ENCODE data around the gene TMA7B. TPM values are rescaled to one million over a fixed set of nuclear protein-coding genes. Genes with fewer than 3 reads are reported as not detected.
"Not testable (repeated sequence)": the region's sequence is repeated elsewhere in the genome, so short reads cannot be mapped to it uniquely, and the experiment has no call there.

Gene TMA7B
- total and polyA plus RNA-seq, 9 donors = 0.04 to 0.12 (median 0.10) TPM; not detected in 6

DNA sequence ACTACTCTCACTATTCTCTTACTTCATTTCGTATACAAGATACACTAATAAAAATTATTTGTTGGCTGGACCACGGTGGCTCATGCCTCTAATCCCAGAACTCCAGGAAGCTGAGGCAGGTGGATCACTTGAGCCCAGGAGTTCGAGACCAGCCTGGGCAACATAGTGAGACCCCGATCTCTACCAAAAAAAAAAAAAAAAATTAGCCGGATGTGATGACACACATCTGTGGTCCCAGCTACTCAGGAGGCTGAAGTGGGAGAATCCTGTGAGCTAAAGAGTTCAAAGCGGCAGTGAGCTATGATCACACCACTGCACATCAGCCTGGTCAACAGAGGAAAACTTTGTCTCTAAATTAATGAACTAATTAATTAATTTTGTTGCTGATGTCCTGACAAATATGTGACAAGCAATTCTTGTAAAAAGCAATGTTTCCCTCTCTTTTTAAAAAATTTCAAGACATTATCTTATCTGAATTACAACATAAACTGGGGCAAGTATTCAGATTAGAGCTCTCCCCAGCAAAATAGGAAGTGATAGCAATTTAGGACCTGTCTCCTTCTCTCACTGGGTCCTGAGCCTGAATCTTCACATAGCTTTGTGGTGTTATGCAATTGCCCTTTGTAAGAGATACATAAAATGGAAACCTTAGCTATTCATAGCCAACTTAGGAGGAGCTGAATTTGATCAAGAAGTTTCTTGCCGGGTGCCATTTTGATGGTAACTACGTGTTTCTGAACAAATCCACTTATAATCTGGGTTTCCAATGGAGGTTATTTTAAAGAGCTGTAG lies 17.6 kb upstream of the TMA7B start:
- WGBS (ENCODE audit: insufficient coverage) = 78% methylated on average over 2 of the region's 8 CpGs
- DNase-seq = no peak
- Histone ChIP-seq H3K27me3 (ENCODE audit: control insufficient read depth, insufficient read depth, low read length) (peaks cover 8% of the 10 kb centered on the region), H3K36me3 (ENCODE audit: control insufficient read depth, insufficient read depth, low read length) (no peaks in the 10 kb centered on the region), H3K27ac (ENCODE audit: low read length) (no peak overlapping the region), H3K4me1 (ENCODE audit: control insufficient read depth, insufficient read depth, low read length) (peaks cover 9% of the 10 kb centered on the region), H3K9me3 (replicated peaks; ENCODE audit: control insufficient read depth, low read depth, low read length) (no peaks in the 10 kb centered on the region), H3K4me3 (ENCODE audit: low read length) (no peak overlapping the region)

DNA sequence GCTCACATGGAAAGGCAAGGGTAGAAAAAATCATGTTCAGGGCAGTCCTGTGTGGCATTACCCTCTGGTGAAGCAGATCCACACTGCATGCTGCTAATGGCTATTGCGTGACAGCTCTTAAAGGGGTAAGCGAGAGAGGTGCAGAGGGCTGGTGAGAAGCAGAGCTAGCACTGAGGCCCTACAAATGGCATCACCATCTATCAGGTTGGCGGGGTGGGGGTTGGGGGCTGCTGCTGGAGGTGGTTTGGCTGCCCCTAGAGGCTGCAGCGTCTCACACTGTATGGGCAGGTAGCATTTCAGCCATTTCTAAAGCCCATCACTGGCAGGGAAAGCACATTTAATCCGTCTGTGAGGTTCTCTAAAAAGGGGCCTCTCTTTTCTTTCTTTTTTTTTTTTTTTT lies 16.9 kb upstream of the TMA7B start:
- peaks cover 9% of the 10 kb centered on the region for H3K4me1 ChIP-seq (ENCODE audit: control insufficient read depth, insufficient read depth, low read length)
- 20% methylated on average over 1 of the region's 5 CpGs for WGBS (ENCODE audit: insufficient coverage)
- H3K9me3 ChIP-seq (replicated peaks; ENCODE audit: control insufficient read depth, low read depth, low read length) = no peaks in the 10 kb centered on the region
- no peak for DNase-seq
- no peak overlapping the region for H3K27ac ChIP-seq (ENCODE audit: low read length)
- no peak overlapping the region for H3K4me3 ChIP-seq (ENCODE audit: low read length)
- no peaks in the 10 kb centered on the region for H3K36me3 ChIP-seq (ENCODE audit: control insufficient read depth, insufficient read depth, low read length)
- peaks cover 5% of the 10 kb centered on the region for H3K27me3 ChIP-seq (ENCODE audit: control insufficient read depth, insufficient read depth, low read length)

DNA sequence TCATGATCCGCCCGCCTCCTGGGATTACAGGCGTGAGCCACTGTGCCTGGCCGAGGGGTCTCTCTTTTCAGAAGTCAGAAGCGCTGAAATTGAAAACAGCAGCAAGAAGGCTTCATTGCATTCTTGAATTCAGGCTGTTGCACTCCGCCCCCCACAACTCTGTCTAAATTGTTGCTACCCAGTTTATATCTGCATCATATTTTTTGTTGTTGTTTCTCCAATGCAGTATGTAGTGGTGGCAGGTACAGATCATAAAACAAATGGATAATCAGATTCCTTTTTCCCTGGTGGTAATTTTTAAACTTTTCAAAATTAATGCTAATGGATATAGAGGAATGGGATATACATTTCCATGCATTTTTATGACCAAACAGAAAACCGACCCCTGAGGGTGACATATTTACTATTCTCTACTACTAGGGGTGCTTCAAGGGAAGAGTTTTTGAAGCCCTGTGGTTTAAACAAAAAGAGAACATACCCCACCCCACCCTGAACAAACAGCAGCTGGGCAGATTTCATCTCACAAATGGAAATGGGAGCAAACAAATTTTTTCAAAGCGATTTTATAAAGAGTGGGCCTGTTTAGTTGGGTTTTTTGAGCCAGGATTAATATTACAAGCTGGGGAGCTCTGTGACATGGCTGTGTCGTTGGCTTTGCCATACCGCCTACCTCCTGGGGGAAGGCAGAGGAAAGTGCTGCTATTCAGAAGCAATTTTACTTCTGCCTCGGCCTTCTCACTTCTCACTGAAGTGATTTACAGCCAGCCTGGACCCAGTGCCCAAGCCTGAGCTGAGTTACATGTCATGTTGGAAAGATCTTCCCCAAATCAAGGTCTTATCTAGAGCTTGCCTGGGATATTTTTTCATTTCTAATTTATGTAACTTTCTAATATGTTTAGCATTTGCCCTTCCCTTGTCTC lies 16.0 kb upstream of the TMA7B start:
- DNase-seq = no peak
- Histone ChIP-seq H3K9me3 (replicated peaks; ENCODE audit: control insufficient read depth, low read depth, low read length) (no peaks in the 10 kb centered on the region), H3K27me3 (ENCODE audit: control insufficient read depth, insufficient read depth, low read length) (no peaks in the 10 kb centered on the region), H3K36me3 (ENCODE audit: control insufficient read depth, insufficient read depth, low read length) (no peaks in the 10 kb centered on the region), H3K4me3 (ENCODE audit: low read length) (no peak overlapping the region), H3K27ac (ENCODE audit: low read length) (no peak overlapping the region), H3K4me1 (ENCODE audit: control insufficient read depth, insufficient read depth, low read length) (peaks cover 9% of the 10 kb centered on the region)
- 58% methylated on average over 5 of the region's 11 CpGs for WGBS (ENCODE audit: insufficient coverage)

DNA sequence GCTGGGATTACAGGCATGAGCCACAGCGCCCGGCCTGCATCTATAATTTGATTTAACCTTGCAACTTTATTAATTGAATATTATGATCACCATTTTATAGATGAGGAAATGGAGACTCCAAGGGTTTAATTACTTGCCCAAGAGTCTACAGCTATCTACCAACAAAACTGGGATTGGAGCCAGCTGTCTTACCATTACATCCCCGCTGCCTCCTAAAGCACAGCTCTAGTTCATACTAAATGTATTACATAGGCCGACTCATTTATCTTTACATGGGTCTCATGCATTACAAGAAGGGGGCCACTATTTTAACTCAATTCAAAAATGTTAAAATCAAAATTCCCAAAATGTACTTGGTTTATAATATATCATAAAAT lies 14.1 kb upstream of the TMA7B start:
- Histone ChIP-seq H3K9me3 (replicated peaks; ENCODE audit: control insufficient read depth, low read depth, low read length) (no peaks in the 10 kb centered on the region), H3K27me3 (ENCODE audit: control insufficient read depth, insufficient read depth, low read length) (peaks cover 3% of the 10 kb centered on the region), H3K27ac (ENCODE audit: low read length) (no peak overlapping the region), H3K4me1 (ENCODE audit: control insufficient read depth, insufficient read depth, low read length) (peaks cover 9% of the 10 kb centered on the region), H3K36me3 (ENCODE audit: control insufficient read depth, insufficient read depth, low read length) (no peaks in the 10 kb centered on the region), H3K4me3 (ENCODE audit: low read length) (no peak overlapping the region)
- no peak for DNase-seq
- no CpG with 5 or more reads among the region's 4 CpGs for WGBS (ENCODE audit: insufficient coverage)

DNA sequence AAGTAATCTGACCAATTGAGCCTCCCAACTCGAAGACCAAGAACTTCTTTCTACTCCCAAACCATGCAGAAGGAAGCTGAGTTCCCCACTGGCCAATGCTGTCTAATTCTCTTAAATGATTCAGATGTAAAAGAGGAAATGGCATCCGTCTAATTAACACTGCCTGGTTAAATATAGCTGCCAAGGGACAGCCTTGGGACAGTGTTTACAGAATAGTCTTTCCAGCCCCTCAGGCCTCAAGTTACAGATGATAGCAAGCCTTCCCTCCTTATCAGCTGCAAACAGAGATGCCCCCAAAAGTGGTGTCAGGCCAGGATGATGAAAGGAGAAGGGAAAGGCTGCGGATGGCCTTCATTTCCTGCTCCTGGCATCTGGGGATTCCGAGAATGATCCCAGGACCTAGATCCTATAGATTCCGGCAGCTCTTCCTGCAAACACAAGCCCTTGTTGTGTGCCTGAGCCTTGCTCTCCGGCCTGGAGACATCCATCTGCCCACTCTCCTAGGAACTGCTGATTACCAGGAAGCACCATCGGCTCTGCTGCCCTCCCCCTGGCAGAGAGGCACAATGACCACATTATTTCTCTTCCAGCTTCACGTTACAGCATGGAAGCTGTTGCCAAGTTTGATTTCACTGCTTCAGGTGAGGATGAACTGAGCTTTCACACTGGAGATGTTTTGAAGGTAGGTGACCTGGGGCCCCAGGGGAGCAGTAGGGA lies 13.5 kb upstream of the TMA7B start:
- WGBS (ENCODE audit: insufficient coverage) = 40% methylated on average over 3 of the region's 8 CpGs
- H3K4me1 ChIP-seq (ENCODE audit: control insufficient read depth, insufficient read depth, low read length) = peaks cover 9% of the 10 kb centered on the region
- H3K9me3 ChIP-seq (replicated peaks; ENCODE audit: control insufficient read depth, low read depth, low read length) = no peaks in the 10 kb centered on the region
- no peaks in the 10 kb centered on the region for H3K36me3 ChIP-seq (ENCODE audit: control insufficient read depth, insufficient read depth, low read length)
- no peak for DNase-seq
- H3K4me3 ChIP-seq (ENCODE audit: low read length) = no peak overlapping the region
- peaks cover 3% of the 10 kb centered on the region for H3K27me3 ChIP-seq (ENCODE audit: control insufficient read depth, insufficient read depth, low read length)
- no peak overlapping the region for H3K27ac ChIP-seq (ENCODE audit: low read length)

DNA sequence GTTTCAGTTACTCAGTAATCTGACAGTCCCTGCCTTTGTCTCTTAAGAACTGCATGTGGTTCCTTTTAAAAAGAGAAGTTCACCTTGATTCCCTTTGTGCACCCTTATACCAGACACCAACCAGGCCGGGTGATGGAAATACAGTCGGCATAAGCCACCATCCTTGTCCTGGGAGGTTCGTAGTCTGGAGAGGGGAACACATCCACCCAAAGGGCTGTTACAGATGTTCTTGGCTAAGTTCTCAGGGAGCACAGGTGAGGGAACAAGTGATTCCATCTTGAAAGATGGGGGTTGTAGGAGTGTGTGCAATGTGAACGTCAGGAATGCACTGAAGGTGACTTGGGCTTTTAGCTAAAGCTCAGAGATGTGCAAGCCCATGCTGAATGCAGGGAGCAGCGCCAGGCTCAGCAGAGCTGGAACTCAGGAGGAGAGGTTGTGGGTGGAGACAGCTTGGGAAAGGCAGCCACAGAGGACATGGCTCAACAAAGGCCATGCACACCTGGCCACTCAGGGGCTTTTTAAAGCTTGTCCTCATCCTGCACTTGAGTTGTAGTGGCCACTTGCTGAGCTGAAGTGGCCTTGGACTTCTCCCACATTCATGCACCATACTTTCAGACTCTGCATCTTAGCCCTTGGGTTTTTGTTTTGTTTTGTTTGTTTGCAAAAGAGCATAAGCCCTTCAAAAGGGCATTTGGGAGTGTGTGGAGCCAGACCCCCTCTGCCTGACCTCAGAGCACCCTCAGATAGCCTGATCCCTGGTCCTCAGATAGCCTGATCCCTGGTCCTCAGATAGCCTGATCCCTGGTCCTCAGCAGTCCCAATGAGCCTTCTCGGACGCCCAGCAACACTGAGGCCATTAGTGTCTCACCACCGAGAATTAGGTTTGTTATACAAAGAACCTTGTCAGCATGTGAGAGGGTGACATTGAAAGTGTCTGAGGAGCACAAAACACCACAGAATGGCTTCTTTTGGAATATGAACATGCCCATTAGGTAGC lies 12.7 kb upstream of the TMA7B start:
- H3K36me3 ChIP-seq (ENCODE audit: control insufficient read depth, insufficient read depth, low read length) = no peaks in the 10 kb centered on the region
- no peak overlapping the region for H3K4me3 ChIP-seq (ENCODE audit: low read length)
- H3K4me1 ChIP-seq (ENCODE audit: control insufficient read depth, insufficient read depth, low read length) = peaks cover 9% of the 10 kb centered on the region
- 89% methylated on average over 6 of the region's 8 CpGs for WGBS (ENCODE audit: insufficient coverage)
- H3K9me3 ChIP-seq (replicated peaks; ENCODE audit: control insufficient read depth, low read depth, low read length) = no peaks in the 10 kb centered on the region
- no peak for DNase-seq
- no peak overlapping the region for H3K27ac ChIP-seq (ENCODE audit: low read length)
- peaks cover 3% of the 10 kb centered on the region for H3K27me3 ChIP-seq (ENCODE audit: control insufficient read depth, insufficient read depth, low read length)

DNA sequence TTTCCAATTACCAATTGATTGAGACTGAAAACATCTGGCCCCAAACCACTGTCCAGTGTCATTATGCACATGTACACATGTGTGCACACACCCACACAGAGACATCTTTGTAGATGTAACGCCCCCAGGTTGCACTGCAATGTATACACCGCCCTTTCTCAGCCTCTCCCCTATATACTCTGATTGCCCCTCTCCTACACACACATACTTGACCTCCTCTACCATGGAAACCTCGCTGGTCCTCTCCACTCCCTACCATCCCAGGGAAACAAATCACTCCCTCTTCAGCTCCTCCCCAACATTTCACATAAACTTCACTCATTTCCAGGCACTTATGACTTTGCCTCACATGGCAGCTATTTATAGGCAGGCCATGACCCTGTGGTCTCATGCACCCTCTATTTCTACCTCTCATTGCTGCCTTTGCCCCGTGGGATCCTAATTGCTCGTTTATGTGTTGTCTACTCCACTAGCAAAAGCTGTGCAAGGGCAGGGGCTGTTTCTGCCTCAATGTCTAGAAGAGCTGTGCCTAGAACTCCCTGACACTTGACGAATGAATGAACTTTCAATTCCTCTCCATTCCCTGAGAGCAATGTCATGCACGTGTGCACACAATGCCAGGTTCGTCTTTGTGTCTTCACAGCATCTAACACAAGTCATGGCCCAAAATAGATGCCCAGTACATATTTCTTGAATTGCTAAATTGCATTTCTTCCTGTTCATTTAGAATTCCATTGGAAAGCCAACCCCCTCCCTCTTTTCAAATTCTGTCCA lies 10.0 kb upstream of the TMA7B start:
- no peaks in the 10 kb centered on the region for H3K9me3 ChIP-seq (replicated peaks; ENCODE audit: control insufficient read depth, low read depth, low read length)
- H3K27ac ChIP-seq (ENCODE audit: low read length) = no peak overlapping the region
- peaks cover 24% of the 10 kb centered on the region for H3K4me1 ChIP-seq (ENCODE audit: control insufficient read depth, insufficient read depth, low read length)
- no peak for DNase-seq
- peaks cover 3% of the 10 kb centered on the region for H3K27me3 ChIP-seq (ENCODE audit: control insufficient read depth, insufficient read depth, low read length)
- 79% methylated on average over 8 of the region's 8 CpGs for WGBS (ENCODE audit: insufficient coverage)
- no peak overlapping the region for H3K4me3 ChIP-seq (ENCODE audit: low read length)
- no peaks in the 10 kb centered on the region for H3K36me3 ChIP-seq (ENCODE audit: control insufficient read depth, insufficient read depth, low read length)

DNA sequence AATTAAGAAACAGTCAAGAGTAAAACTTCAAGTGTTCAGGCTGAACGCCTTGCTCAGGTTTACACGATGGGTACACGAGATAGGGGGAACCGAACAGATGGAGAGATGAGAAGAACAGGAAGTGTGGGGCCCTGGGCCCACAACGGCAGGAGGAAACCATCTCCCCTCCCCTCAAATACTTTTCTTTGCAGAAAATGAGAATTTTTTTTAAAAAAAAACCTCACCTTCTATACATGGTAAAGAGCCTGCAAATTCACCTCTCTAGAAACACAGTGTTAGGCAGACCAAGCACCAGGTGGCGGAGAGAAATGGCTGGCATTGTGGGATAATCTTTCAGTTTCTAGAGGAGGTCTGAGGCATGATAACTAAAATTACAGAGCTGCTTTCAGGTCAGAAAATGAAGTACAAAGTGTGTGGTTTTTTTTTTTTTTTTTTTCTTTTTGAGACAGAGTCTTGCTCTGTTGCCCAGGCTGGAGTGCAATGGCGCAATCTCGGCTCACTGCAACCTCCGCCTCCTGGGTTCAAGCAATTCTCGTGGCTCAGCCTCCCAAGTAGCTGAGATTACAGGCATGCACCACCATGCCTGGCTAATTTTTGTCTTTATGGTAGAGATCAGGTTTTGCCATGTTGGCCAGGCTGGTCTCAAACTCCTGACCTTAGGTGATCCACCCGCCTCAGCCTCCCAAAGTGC lies 8.4 kb upstream of the TMA7B start:
- not testable (repeated sequence) for H3K36me3 ChIP-seq (ENCODE audit: control insufficient read depth, insufficient read depth, low read length); H3K27me3 ChIP-seq (ENCODE audit: control insufficient read depth, insufficient read depth, low read length); DNase-seq

More for the DNA sequence above, 8.4 kb upstream of the TMA7B start:
- not testable (repeated sequence) for H3K27ac ChIP-seq (ENCODE audit: low read length); H3K9me3 ChIP-seq (replicated peaks; ENCODE audit: control insufficient read depth, low read depth, low read length); H3K4me3 ChIP-seq (ENCODE audit: low read length)
- 64% methylated on average over 7 of the region's 11 CpGs for WGBS (ENCODE audit: insufficient coverage)
- peaks cover 25% of the 10 kb centered on the region for H3K4me1 ChIP-seq (ENCODE audit: control insufficient read depth, insufficient read depth, low read length)

Measured in muscle of leg (tissue), 11 donors.